GM12865 (cell line): ENCODE measurements around the gene ARHGAP1.

Experiments
- DNase-seq: peaks from one replicate; pipeline ENCODE4 v3.0.0; 2010; ENCODE audit warnings: low read depth
- H3K4me3 ChIP-seq: 2 replicates; pipeline ENCODE4 v1.5.1; 2011; ENCODE audit warnings: mild to moderate bottlenecking, low read depth, low read length, control low read depth
- CTCF ChIP-seq: IDR thresholded peaks from 2 replicates; pipeline ENCODE4 v1.5.1; 2011; ENCODE audit warnings: low read length, control low read depth, low read depth, inconsistent platforms; ENCODE audit not compliant: insufficient read depth; ENCODE audit errors: missing control alignments

ARHGAP1 gene

GRCh38 chr11:46729110-46730027 is 28.9 kb upstream of the ARHGAP1 start:
- H3K4me3 ChIP-seq = no peak overlapping the region
- TF ChIP-seq CTCF = no peak
- DNase-seq = no peak

- no peak for DNase-seq
- no peak overlapping the region for H3K4me3 ChIP-seq
- TF ChIP-seq CTCF = no peak
Observed at GRCh38 chr11:46728659-46729040, 28.2 kb upstream of the ARHGAP1 start.

- no peak for DNase-seq
- no peak overlapping the region for H3K4me3 ChIP-seq
- TF ChIP-seq CTCF = no peak
Observed at GRCh38 chr11:46727952-46728658, 27.7 kb upstream of the ARHGAP1 start.

GRCh38 chr11:46726206-46726862 is 25.9 kb upstream of the ARHGAP1 start:
- no peak overlapping the region for H3K4me3 ChIP-seq
- DNase-seq = no peak
- TF ChIP-seq CTCF = no peak

- H3K4me3 ChIP-seq = no peak overlapping the region
- DNase-seq = no peak
- TF ChIP-seq CTCF = no peak
Observed at GRCh38 chr11:46725338-46726205, 25.2 kb upstream of the ARHGAP1 start.

- no peak for DNase-seq
- H3K4me3 ChIP-seq = no peak overlapping the region
- TF ChIP-seq CTCF = no peak
Observed at GRCh38 chr11:46724088-46724487, 23.7 kb upstream of the ARHGAP1 start.
